RWPE2 (cell line): ENCODE data around the gene PLXNA4.

Experiments used
- ATAC-seq: fragments of 200-7000 bp; cut with Tn5 transposase; 3 replicates; pipeline ENCODE4 v1.9.1; 2021; ENCODE audit warnings: low read depth
- DNase-seq: peaks from one replicate; pipeline ENCODE4 v3.0.0-alpha.2; 2020; ENCODE audit warnings: low spot score
- H3K27ac ChIP-seq: fragments of 450-650 bp; 2 replicates; pipeline ENCODE4 v1.5.1; 2017; ENCODE audit warnings: mild to moderate bottlenecking; ENCODE audit not compliant: poor library complexity, severe bottlenecking
- H3K27me3 ChIP-seq: fragments of 250-450 bp; sonication (Bioruptor Pico); 2 replicates; pipeline ENCODE4 v1.5.1; 2021; ENCODE audit warnings: mild to moderate bottlenecking, moderate library complexity; ENCODE audit not compliant: insufficient read depth, poor library complexity, severe bottlenecking
- H3K36me3 ChIP-seq: fragments of 250-450 bp; sonication (Bioruptor Pico); 2 replicates; pipeline ENCODE4 v1.5.1; 2020; ENCODE audit warnings: low read depth, mild to moderate bottlenecking, moderate library complexity
- H3K4me1 ChIP-seq: fragments of 250-450 bp; sonication (Bioruptor Pico); 2 replicates; pipeline ENCODE4 v1.5.1; 2021; ENCODE audit warnings: mild to moderate bottlenecking, moderate library complexity; ENCODE audit not compliant: insufficient read depth, poor library complexity, severe bottlenecking
- H3K4me3 ChIP-seq: fragments of 250-450 bp; sonication (Bioruptor Pico); 2 replicates; pipeline ENCODE4 v1.5.1; 2021; ENCODE audit warnings: mild to moderate bottlenecking, moderate library complexity; ENCODE audit not compliant: severe bottlenecking
- H3K9me3 ChIP-seq: fragments of 250-450 bp; sonication (Bioruptor Pico); 2 replicates; pipeline ENCODE4 v1.5.1; 2021; ENCODE audit warnings: mild to moderate bottlenecking, moderate library complexity; ENCODE audit not compliant: severe bottlenecking
- TF ChIP-seq, protein P1 (sequence below): fragments of 450-650 bp; IDR thresholded peaks from one replicate; pipeline ENCODE4 v1.5.1; 2017; ENCODE audit warnings: mild to moderate bottlenecking, moderate library complexity; ENCODE audit not compliant: poor library complexity, severe bottlenecking

Gene PLXNA4

DNA sequence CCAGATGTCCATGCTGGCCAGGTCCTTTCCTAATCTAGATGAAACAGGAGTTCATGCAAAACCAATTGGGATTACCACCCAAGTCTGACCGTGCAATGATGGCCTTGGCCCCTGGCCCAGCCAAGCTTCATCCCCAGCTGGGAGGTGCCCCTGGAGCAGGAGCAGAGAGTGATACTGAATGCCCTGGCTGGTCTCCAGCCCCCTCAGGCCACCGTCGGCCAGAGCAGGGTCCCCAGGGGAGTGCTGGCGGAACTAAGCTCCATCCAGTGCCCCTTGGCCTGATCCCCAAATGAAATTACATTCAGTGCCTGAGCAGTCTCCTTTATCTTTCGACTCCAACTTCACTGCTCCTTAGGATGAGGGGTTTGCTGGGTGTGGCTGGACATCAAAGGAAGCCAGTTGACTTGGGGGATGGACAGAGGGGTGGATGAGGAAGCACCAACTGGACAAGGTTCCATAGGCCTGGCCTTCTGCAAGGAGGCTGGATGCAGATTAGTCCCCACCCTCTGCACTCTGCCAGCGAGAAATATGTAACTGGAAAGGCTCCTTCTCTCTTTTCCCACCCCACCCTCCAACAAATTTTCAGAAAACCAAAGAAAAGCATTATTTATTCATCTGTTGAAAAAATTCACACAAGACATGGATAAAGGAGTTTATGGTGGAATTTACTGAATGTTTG is 275.5 kb downstream of the PLXNA4 start:
- Histone ChIP-seq H3K36me3 (no peaks in the 10 kb centered on the region), H3K4me3 (no peak overlapping the region), H3K9me3 (no peaks in the 10 kb centered on the region), H3K27me3 (no peaks in the 10 kb centered on the region), H3K4me1 (no peaks in the 10 kb centered on the region), H3K27ac (no peak overlapping the region)
- DNase-seq (no peak), ATAC-seq (no peak)
- TF ChIP-seq, protein P1, sequence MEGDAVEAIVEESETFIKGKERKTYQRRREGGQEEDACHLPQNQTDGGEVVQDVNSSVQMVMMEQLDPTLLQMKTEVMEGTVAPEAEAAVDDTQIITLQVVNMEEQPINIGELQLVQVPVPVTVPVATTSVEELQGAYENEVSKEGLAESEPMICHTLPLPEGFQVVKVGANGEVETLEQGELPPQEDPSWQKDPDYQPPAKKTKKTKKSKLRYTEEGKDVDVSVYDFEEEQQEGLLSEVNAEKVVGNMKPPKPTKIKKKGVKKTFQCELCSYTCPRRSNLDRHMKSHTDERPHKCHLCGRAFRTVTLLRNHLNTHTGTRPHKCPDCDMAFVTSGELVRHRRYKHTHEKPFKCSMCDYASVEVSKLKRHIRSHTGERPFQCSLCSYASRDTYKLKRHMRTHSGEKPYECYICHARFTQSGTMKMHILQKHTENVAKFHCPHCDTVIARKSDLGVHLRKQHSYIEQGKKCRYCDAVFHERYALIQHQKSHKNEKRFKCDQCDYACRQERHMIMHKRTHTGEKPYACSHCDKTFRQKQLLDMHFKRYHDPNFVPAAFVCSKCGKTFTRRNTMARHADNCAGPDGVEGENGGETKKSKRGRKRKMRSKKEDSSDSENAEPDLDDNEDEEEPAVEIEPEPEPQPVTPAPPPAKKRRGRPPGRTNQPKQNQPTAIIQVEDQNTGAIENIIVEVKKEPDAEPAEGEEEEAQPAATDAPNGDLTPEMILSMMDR, result no peak

DNA sequence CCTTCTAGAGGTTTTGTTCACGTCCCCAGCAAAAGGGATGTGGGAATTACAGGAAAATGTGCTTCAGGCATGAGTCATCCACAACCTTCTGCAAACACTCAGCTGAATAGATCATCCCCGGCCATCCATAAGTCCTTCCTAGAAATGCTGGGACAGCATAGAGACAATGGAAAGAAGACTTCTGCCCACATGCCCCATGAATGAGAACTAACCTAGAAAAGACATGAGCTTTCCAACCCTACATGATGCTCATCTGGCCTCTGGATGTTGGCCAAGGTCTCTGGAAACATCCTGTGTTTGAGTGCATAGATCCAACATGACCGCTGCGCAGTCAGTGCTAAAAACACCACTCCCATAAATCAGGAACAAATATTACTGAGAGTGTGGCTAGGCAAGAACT is 277.5 kb downstream of the PLXNA4 start:
- Histone ChIP-seq H3K4me1 (no peaks in the 10 kb centered on the region), H3K4me3 (no peak overlapping the region), H3K36me3 (no peaks in the 10 kb centered on the region), H3K27ac (no peak overlapping the region), H3K27me3 (no peaks in the 10 kb centered on the region), H3K9me3 (no peaks in the 10 kb centered on the region)
- ATAC-seq (peak; percentile 75), DNase-seq (no peak)
- TF ChIP-seq, protein P1, result no peak

DNA sequence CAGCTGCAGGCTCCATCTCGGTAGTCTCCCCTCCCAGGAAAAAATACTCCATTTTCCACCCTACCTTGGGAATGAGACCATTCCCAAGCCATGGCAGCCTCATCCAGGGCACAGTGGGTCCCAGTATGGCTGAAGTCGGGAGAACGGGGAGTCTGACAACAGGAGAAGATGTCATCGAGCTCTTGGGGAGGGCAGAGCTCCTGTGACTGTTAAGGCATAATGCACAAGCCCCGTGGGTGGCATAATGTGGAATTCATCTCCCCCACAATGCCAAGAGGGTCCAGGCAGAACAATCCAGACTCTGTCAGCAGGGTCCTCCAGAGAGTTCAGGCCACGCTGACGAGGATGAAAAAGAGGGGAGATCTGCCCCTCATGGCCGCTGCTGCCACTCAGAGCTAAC is 279.4 kb downstream of the PLXNA4 start:
- Histone ChIP-seq H3K36me3 (no peaks in the 10 kb centered on the region), H3K27me3 (no peaks in the 10 kb centered on the region), H3K27ac (no peak overlapping the region), H3K9me3 (no peaks in the 10 kb centered on the region), H3K4me1 (no peaks in the 10 kb centered on the region), H3K4me3 (no peak overlapping the region)
- DNase-seq (no peak), ATAC-seq (no peak)
- TF ChIP-seq, protein P1, result no peak

DNA sequence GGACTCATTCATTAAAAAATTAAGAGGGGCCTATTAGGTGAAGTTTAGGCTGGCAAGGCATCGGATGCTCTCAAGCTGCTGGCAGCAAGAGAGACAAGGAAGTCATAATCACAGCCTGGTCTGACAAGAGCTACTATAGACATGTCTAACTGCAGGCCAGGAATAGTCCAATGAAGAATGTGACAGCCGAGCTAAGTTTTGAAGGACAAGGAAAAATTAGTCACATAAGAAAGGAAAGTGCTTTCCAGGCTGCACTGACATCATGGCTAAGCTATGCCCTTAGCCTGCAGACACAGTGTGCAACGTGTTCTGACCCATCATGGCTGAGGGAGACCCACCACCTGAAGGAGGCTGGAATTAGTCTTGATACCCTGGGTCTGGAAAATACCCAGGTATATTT is 281.1 kb downstream of the PLXNA4 start:
- Histone ChIP-seq H3K36me3 (no peaks in the 10 kb centered on the region), H3K4me1 (no peaks in the 10 kb centered on the region), H3K27ac (no peak overlapping the region), H3K9me3 (no peaks in the 10 kb centered on the region), H3K4me3 (no peak overlapping the region), H3K27me3 (no peaks in the 10 kb centered on the region)
- DNase-seq (no peak), ATAC-seq (peak; percentile 23; the same call in 1 of the 3 replicates)
- TF ChIP-seq, protein P1, result no peak

DNA sequence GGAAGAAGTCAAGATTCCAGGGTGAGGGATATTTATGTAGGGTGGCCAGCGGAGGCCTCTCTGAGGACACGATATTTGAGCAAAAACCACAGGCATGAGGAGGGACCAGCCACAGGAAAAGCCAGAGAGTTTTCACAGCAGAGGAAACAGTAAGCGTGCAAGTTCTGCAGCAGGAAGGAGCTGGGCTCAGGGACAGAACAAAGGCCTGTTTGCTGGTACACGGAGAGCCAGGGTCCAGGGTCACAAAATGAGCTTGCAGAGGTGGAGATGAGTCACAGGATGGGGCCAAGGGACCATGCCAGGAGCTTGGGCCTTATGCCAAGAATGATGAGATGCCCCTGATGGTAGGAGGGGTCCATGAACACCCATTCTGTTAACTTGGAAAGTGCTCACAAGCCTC is 283.5 kb downstream of the PLXNA4 start:
- no peak overlapping the region for H3K4me3 ChIP-seq
- no peaks in the 10 kb centered on the region for H3K4me1 ChIP-seq
- no peak overlapping the region for H3K27ac ChIP-seq
- ATAC-seq (no peak), DNase-seq (no peak)
- TF ChIP-seq, protein P1, result no peak
- no peaks in the 10 kb centered on the region for H3K36me3 ChIP-seq
- H3K27me3 ChIP-seq, result no peaks in the 10 kb centered on the region
- no peaks in the 10 kb centered on the region for H3K9me3 ChIP-seq
